BE2C (cell line): ENCODE measurements around the gene SSTR5.
A peak's percentile ranks its signal among the peaks of the same experiment; 100 is the strongest.

ENCODE experiments used
- DNase-seq: peaks from one replicate; pipeline ENCODE4 v3.0.0-alpha.2; 2020
- H3K27me3 ChIP-seq: fragments of 250-450 bp; sonication (Bioruptor Pico); 2 replicates; pipeline ENCODE4 v1.5.1; 2020; ENCODE audit warnings: mild to moderate bottlenecking
- H3K36me3 ChIP-seq: fragments of 250-450 bp; sonication (Bioruptor Pico); 2 replicates; pipeline ENCODE4 v1.5.1; 2020; ENCODE audit warnings: mild to moderate bottlenecking
- H3K4me1 ChIP-seq: fragments of 250-450 bp; sonication (Bioruptor Pico); 2 replicates; pipeline ENCODE4 v1.5.1; 2020
- H3K4me3 ChIP-seq: 2 replicates; pipeline ENCODE4 v1.5.1; 2011; ENCODE audit warnings: low read depth, low read length
- H3K9me3 ChIP-seq: fragments of 250-450 bp; sonication (Bioruptor Pico); 2 replicates; pipeline ENCODE4 v1.5.1; 2020
- TF ChIP-seq, protein P1 (sequence below): IDR thresholded peaks from 2 replicates; pipeline ENCODE4 v1.5.1; 2012; ENCODE audit warnings: mild to moderate bottlenecking, low read depth, low read length

SSTR5 gene

DNA sequence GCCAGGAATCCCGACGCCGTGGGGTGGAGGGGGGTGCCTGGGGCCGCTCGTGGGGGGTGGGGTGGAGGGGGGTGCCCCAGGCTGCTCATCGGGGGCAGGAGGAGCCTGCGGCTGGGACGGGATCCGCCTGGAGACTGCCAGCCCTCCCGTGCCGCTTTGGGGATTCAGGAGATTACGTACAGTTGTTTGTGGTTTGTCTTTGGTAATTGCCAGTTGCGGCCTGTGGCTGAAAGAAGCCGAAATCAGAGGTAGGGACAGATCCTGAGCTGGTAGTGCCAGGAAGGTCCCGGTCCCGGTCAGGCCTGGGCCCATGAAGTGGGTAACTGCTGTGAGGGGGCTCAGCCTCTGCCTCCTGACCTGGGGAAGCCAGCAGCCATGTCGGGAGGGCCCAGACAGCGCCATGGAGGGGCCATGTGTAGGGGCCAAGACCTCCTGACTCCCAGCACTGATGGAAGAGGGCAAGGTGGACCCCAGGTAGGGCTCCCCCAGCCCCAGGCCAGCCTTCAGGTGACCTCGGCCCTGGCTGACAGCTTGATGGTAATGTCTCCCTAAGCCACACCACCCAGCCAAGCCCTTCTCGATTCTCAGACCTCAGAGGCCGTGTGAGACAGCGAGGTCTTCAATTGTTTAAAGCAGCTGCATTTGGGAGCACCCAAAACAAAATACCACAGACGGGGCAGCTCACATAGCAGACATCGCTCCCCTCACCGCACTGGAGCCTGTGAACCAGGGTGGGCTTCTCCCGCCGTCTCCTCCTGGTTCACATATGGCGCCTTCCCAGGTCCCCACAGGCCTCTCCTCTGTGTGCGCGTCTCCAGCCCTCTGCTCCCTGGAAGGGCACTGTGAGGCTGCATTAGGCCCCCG is 34.9 kb upstream of the SSTR5 start:
- TF ChIP-seq, protein P1, sequence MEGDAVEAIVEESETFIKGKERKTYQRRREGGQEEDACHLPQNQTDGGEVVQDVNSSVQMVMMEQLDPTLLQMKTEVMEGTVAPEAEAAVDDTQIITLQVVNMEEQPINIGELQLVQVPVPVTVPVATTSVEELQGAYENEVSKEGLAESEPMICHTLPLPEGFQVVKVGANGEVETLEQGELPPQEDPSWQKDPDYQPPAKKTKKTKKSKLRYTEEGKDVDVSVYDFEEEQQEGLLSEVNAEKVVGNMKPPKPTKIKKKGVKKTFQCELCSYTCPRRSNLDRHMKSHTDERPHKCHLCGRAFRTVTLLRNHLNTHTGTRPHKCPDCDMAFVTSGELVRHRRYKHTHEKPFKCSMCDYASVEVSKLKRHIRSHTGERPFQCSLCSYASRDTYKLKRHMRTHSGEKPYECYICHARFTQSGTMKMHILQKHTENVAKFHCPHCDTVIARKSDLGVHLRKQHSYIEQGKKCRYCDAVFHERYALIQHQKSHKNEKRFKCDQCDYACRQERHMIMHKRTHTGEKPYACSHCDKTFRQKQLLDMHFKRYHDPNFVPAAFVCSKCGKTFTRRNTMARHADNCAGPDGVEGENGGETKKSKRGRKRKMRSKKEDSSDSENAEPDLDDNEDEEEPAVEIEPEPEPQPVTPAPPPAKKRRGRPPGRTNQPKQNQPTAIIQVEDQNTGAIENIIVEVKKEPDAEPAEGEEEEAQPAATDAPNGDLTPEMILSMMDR: no peak
- peaks cover 4% of the 10 kb centered on the region; the same call in 1 of the 2 replicates for H3K4me1 ChIP-seq

DNA sequence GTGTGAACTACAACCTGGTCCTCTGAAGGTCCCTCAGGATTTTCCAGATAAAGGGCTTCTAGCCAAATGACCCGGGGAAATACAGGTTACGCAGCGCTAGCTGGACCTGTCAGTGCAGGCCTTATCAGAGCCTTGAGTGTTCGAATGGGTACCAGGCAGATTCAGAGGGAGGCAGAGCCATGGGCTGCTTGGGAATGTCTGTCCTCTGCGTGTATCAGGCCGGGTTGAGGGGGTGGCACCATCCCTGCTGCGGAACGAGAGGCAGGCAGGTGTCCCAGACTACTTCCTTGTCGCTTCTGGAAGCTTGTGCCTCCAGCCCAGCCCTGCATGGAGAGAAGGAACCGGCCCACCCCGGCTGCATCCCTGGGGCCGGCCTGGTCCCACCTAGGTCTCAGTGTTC is 33.6 kb upstream of the SSTR5 start:
- H3K4me1 ChIP-seq: peaks cover 4% of the 10 kb centered on the region; the same call in 1 of the 2 replicates
- no peaks in the 10 kb centered on the region for H3K36me3 ChIP-seq
- TF ChIP-seq, protein P1: no peak
- no peak for DNase-seq
- no peak overlapping the region for H3K4me3 ChIP-seq
- H3K27me3 ChIP-seq: peaks cover 3% of the 10 kb centered on the region
- no peaks in the 10 kb centered on the region; the same call in 1 of the 2 replicates for H3K9me3 ChIP-seq

More for the DNA sequence above, 34.9 kb upstream of the SSTR5 start:
- no peaks in the 10 kb centered on the region for H3K27me3 ChIP-seq
- H3K36me3 ChIP-seq: no peaks in the 10 kb centered on the region
- no peak for DNase-seq
- no peaks in the 10 kb centered on the region; the same call in 1 of the 2 replicates for H3K9me3 ChIP-seq
- H3K4me3 ChIP-seq: no peak overlapping the region

DNA sequence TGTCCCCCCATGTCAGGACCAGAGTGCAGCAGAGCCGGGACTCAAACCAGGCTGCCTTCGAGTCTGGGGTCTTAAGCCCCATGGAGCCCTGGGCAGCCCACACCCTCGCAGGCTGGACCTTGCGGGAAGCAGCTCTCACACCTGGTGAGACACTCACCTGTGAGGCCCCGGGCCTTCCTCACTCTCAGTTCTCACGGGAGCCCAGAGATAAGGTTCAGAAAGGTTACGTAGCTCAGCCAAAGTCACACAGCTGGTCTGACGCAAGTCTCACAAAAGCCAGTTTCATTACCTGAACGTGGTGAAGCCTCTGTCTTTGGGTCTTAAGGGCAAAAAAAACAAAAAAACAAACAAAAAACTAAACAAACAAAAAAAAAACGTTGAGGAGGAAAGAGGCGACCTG is 32.8 kb upstream of the SSTR5 start:
- Histone ChIP-seq H3K9me3 (no peaks in the 10 kb centered on the region; the same call in 1 of the 2 replicates), H3K27me3 (peaks cover 8% of the 10 kb centered on the region), H3K4me1 (peaks cover 4% of the 10 kb centered on the region), H3K36me3 (no peaks in the 10 kb centered on the region), H3K4me3 (no peak overlapping the region)
- DNase-seq: no peak
- TF ChIP-seq, protein P1: no peak

DNA sequence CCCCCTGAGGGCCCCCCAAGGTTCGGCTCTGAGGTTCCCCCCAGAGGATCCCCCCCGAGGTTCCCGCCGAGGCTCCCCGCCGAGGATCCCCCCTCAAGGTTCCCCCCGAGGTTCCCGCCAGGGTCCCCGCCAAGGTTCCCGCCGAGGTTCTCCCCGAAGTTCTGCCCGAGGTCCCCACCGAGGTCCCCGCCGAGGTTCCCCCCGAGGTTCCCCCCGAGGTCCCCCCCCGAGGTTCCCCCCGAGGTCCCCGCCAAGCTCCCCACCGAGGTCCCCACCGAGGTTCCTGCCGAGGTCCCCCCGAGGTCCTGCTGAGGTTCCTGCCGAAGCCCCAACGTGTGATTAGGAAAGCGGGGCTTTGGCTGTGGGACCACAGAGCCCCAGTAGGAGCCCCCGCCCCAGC is 32.2 kb upstream of the SSTR5 start:
- Histone ChIP-seq H3K4me1 (peaks cover 4% of the 10 kb centered on the region), H3K27me3 (peaks cover 8% of the 10 kb centered on the region), H3K4me3 (no peak overlapping the region), H3K9me3 (no peaks in the 10 kb centered on the region; the same call in 1 of the 2 replicates), H3K36me3 (no peaks in the 10 kb centered on the region)
- DNase-seq: no peak
- TF ChIP-seq, protein P1: no peak

DNA sequence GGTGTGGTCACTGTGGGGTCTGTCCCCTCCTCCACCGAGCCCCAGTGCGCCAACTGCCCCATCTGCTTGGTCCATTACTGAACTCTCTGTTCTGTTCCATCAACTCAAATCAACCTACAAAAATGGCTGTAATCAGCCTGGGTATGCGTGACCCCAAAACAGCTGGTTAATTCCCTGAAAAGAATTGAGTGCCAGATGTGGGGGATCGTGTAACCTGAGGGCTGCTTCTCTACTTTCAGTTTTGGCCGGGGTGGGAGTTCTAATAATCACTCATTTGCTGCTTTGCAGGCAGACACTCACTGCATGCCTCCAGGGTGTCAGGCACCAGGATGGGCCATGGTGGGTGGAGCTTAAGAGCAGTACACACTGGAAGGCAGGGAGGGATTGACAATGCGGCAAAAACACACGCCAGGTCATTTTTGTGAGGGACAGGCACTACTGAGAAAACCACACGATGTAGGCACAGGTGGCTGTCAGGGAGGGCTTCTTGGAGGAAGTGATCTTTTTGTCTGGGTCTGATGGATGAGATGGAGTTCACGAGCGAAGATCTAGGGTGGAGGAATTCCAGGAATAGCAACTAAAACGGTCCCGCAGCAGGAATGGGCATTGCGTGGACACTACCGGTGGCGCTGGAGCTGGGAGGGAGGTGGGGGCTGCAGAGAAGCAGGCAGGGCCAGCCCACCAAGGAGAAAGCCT is 30.4 kb upstream of the SSTR5 start:
- Histone ChIP-seq H3K9me3 (no peaks in the 10 kb centered on the region; the same call in 1 of the 2 replicates), H3K4me1 (no peaks in the 10 kb centered on the region; the same call in 1 of the 2 replicates), H3K4me3 (no peak overlapping the region), H3K36me3 (no peaks in the 10 kb centered on the region), H3K27me3 (peaks cover 8% of the 10 kb centered on the region)
- no peak for DNase-seq
- TF ChIP-seq, protein P1: no peak

DNA sequence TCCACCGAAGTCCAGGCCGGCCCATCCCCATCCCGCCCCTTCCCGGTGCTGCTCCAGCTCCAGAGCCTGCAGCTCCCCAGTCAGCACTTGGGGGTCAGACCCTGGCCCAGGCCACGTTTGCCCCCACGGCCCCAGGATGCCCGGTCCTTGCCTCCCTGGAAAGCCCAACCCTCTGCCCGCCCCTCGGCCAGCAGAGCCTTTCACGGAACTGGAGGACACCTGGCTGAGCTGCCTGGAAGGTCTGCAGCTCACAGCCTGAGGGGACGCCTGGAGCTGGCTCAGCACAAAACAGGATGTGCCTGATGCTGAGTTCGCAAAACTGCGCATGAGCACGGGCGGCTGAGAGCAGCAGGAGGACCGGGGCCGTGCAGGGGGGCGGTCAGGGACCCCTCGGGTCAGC is 29.7 kb upstream of the SSTR5 start:
- Histone ChIP-seq H3K36me3 (no peaks in the 10 kb centered on the region), H3K4me3 (no peak overlapping the region), H3K4me1 (peaks cover under 1% of the 10 kb centered on the region), H3K9me3 (no peaks in the 10 kb centered on the region; the same call in 1 of the 2 replicates), H3K27me3 (peaks cover 8% of the 10 kb centered on the region)
- TF ChIP-seq, protein P1: no peak
- DNase-seq: peak; percentile 76
